NCI-H1092 (cell line): ENCODE data around the gene ADAMTS7.
"Not testable (repeated sequence)": the region's sequence is repeated elsewhere in the genome, so short reads cannot be mapped to it uniquely, and the experiment has no call there.

Source experiments
- DNase-seq: peaks from one replicate; lab custom pipeline; 2025; lab: John Stamatoyannopoulos, UW

Gene ADAMTS7

DNA sequence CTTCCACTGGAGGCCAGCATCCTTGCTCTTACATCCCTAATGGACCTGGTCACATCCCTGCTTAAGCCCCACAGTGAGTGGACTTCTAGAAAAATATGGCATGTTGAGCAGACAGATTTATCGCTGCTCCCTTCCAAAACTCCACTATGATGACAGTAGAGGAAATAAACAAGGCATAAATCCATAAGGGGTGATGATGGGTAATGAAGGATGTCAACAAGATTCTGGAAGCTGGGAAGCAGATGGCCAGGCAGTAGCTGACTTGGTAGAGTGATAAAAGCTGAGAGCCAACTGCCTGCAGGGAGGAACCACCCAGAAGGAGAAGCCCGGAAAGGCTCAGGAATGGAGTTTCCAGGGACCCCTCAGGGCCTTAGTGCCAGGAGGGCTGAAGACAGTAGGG, 28.9 kb downstream of the ADAMTS7 start:
- not testable (repeated sequence) for DNase-seq

GRCh38 chr15:78781381-78781780, 29.9 kb downstream of the ADAMTS7 start:
- DNase-seq: not testable (repeated sequence)

- not testable (repeated sequence) for DNase-seq
These were observed 31.3 kb downstream of the ADAMTS7 start for GRCh38 chr15:78779975-78780374.

DNA sequence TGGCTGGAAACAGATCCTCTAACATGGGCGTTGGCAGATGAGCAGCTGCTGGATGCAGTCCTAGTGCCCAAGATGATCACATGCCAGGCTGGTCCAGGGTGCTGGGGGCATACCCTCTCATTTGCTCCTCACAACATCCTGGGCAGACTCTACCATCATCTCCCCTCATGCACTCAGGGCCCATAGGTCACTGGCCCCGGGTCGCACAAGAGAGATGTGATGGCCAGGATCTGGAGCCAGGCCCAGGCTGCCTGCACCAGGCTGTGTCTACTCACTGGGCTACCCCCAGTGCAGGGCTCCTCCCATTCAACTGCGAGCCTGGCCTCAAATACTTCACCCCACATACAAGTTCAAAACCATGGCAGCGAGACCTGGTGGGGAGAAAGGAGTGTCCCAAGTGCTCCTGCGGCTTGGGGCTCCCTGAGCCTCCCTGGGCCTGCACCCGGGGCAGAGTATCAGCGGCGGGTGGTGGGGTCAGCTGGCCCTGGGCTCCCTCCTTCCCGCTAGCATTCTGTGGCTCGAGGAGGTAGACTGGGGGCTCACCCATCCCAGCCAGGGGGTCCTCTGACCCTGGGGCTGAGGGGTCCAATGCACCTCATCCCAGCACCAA, 32.0 kb downstream of the ADAMTS7 start:
- DNase-seq: not testable (repeated sequence)

DNA sequence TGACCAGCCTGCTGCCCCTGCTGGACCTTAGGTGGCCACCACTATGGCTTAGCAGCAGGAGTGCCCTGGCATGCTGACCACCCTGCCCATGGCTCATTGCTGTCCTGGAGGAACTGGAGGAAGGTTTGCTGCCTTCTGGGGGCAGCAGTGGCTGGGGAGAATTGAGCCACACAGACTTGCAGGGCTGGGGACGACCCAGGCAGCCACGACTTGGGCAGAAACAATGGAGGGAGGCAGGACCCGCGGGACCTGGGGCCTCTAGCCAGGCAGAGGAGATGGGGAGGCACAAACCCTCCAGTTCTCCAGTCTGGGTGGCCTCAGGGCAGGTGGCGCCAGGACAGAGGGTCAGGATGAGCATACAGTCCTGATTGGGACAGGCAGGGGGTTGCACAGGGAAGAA, 32.8 kb downstream of the ADAMTS7 start:
- no peak for DNase-seq

GRCh38 chr15:78777953-78778345, 33.3 kb downstream of the ADAMTS7 start:
- not testable (repeated sequence) for DNase-seq

DNA sequence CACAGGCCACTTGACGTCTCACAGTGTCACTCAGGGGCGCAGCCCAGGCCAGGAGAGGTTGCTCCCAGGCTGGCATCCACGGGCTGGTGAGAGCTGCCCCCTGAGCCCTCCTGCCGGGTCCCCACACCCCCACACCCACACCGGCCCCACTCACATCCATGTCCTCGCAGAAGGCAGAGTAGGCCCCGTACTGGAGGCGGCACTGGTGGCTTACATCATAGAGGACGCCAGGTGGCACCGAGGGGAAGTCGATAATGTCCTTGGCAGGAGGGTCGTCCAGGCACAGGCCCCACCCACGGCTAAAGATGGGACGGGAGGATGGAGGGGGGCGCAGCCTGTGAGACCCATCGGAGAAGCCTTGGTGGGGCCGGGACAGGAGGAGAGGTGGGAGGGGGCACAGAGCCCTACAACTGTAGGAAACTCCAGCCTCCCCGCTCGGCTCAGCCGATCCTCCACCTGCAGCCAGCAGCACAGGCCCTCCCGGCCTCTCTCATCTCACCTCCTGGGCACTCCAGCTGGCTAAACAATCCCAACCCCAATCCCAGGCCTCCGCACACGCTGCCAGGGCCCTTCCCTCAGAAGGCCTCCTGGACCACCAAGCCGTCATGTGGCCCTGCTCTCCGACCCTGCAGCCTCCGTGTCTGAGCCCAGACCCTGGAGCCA, 33.8 kb downstream of the ADAMTS7 start:
- DNase-seq: not testable (repeated sequence)

DNA sequence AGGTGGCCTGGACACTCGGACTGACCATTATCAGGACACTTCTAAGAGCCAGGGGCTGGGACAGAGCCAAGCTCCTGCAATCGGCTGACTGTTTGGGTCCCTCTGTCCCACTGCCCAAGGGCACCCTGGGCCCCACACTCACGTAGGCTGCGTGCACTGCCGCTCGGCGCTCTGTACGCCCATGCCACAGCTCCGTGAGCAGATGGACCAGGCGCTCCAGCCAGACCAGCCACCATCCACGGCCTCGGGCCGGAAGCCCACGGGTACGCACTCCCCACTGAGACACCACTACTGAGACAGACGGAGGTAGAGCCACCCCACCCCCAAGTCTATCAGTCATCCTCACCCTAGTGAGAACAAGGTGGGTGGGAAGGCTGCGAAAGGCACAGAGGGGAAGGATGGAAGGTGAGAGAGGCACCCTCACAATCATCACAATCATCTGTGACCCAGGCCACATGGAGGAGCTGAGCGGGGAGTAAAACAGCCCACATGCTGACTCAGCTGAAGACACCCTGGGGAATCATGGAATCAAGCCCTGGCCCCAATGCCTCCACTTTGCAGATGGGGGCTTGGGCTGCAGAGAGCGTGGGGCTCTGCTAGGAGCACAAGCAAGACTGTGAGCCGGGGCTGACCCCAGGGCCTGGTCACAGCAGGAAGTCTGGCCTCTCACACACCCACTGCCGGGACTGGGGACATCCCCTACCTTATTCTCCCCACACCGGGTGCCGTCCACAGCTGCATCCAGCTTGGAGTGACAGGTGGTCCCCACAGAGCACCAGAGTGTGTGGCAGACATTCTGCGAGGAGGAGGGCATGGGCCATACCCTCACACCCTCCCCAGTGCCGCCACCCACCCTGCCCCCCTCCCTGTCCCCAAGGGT, 35.0 kb downstream of the ADAMTS7 start:
- not testable (repeated sequence) for DNase-seq

- DNase-seq: no peak
These were observed 35.8 kb downstream of the ADAMTS7 start for GRCh38 chr15:78775472-78775871.

DNA sequence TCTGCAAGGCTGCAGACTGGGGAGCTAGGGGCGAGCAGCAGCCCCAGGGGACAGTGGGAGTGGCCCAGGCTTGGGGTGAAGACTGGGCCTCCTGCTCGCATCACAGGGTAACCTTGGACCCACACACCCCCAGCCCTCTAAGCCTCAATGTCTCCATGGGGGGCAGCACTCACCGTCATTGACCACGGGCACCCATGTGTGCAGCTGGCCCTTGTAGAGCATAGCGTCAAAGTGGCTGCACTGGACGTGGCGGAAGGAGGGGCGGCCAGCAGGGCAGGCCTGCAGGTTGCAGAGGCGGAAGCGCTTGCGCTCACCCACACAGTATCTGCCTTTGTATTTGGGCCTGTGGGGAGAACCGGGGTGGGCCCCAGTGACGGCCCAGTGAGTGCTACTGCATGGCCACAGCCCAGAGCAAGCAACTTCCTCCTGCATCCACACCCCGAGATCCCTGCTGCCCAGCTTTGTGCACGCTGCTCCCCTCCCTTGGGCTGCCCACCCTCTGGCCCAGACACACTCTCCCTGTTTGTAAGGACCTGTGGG, 36.7 kb downstream of the ADAMTS7 start:
- not testable (repeated sequence) for DNase-seq

DNA sequence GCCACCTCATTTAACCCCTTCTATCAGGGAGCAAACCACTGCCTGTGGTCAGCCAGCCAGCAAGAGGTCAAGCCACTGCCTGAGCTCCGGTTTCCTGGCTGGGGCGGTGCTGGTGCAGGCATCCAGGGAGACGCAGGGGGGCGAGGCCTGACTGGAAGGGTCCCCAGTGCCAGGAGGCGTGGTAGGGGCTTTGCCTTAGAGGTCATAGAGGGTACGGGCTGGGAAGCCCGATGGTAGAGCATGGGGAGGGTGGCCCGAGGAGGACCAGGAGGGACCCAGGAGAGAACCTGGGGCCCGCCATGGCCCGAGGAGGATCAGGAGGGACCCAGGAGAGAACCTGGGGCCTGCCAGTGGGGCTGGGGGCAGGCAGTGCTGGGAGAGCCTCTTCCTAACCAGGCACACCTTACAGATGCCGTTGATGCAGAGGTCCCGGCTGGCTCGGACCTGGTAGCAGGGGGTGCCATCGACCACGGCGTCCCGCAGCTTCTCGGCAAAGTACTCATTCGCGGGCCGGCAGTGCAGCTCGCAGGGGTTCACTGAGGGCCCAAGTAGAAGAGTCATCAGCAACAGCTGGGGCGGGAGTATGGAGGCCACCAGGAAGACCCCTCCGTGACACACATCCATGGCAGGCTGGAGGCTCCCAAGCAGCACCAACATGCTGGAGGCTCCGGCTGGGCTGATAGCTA, 37.4 kb downstream of the ADAMTS7 start:
- DNase-seq: not testable (repeated sequence)

- DNase-seq: no peak
These were observed 38.5 kb downstream of the ADAMTS7 start for GRCh38 chr15:78772738-78773137.

DNA sequence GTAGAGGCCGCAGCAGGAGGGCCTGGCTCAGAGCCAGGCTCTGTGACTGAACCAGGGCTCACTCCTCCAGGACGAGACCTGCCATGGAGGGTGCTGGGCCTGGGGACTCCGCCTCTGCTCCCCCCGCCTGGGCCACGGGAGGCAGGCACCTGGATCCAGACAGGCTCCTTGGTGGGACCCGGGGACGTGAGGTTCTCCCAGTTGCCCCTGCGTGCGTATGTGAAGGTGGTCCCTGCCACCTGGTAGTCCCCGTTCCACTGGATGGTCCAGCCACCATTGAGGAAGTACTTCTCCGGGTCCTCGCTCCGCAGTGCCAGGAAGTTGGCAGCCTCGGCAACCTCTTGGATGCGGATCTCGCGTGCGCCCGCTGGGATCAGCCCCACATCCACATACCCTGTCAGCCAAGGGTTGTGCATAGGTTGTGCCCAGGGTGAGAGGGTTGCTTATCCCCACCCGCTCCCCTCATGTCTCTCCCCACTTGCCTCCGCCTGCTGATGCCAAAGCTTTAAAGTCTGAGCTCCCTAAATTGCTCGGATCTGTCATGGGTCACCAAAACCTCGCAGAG, 39.7 kb downstream of the ADAMTS7 start:
- DNase-seq: not testable (repeated sequence)

GRCh38 chr15:78771020-78771419, 40.2 kb downstream of the ADAMTS7 start:
- DNase-seq: not testable (repeated sequence)

- DNase-seq: not testable (repeated sequence)
These were observed 41.6 kb downstream of the ADAMTS7 start for GRCh38 chr15:78769473-78770225.

DNA sequence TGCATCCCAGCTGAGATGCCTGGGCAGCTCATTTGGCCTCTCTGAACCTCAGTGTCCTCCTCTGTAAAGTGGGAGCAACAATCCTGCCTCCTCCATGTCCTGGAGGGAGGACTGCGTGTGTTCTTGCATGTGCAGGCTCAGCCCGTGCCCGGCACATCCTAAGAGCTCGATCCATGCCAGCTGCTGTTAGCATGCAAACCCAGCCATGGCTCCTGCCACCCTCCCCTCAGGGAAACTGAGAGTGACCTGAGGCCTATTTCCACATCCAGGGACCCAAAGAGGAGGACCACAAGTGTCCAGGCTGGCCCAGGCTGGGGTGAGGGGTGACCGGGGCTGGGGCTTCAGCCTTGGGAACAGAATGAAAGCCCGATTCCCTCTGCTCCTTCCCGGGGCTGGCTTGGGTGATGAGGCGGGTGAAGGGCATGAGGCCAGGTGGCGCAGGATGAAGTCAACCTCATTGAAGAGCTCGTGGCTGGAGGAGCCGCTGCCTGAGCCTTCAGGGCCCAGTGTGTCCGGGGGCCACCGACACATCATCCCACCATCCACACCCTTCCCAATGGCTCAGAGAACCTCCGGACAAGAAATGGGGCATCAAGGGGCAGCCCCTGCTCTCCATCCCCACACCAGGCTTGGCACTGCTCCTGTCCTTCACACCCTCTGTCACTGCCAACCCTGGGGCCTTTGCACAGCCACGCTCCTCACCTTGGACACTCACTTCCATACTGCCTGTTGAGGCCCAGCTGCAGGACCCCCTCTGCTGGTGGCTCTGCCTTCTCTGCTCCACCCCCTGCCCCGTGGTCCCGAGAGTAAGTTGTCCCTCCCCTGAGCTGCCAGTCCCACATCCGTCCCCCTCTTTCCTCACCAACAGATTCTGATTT, 42.5 kb downstream of the ADAMTS7 start:
- DNase-seq: no peak

GRCh38 chr15:78768096-78768495, 43.2 kb downstream of the ADAMTS7 start:
- no peak for DNase-seq

DNA sequence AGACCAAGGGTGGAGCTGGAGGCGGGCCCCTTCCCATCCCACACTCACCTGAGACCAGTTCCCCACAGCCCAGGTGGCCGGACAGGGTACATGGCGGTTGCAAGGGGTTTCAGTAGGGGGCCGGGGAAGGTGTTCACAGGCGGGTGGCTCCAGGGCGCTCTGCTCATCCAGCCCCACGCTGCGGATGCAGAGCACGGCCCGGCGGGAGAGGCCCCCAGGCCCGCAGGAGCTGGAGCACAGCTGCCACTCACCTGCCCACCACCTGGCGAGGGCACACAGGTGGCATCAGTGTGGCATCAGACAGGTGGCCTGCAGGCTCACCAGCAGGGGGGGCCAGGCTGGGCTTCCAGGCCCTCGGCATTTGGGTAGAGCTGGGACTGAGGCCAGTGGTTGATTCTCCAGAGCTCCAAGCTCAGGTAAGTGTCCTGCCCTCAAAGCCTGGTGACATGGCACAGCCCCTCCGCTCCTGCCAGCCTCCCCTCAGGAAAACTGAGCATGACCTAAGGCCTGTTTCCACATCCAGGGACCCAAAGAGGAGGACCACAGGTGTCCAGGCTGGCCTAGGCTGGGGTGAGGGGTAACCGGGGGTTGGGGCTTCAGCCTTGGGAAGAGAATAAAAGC, 43.8 kb downstream of the ADAMTS7 start:
- DNase-seq: no peak

- DNase-seq: not testable (repeated sequence)
These were observed 44.6 kb downstream of the ADAMTS7 start for GRCh38 chr15:78766641-78767071.
